Measurements from ENCODE around the gene TUG1.

DNA sequence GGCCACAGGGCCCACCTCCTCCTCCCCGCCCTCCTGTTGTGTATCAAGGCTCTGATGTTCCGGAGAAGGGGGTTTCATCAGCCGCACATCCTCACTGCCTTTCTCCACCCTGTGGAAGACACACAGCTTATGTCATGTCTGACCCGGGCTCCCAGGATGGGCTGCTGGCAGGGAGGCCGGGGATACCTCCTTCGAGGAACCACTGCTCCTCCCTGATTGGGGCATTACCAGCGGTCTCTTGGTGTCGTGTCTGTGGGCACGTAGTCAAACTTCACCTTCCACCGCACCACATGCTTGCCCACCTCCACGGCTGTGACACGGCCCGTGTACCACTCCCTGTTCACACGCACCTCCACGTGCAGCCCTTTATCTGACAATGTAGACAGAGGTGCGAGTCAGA is 36.4 kb upstream of the TUG1 start:
- TF ChIP-seq, protein P1, sequence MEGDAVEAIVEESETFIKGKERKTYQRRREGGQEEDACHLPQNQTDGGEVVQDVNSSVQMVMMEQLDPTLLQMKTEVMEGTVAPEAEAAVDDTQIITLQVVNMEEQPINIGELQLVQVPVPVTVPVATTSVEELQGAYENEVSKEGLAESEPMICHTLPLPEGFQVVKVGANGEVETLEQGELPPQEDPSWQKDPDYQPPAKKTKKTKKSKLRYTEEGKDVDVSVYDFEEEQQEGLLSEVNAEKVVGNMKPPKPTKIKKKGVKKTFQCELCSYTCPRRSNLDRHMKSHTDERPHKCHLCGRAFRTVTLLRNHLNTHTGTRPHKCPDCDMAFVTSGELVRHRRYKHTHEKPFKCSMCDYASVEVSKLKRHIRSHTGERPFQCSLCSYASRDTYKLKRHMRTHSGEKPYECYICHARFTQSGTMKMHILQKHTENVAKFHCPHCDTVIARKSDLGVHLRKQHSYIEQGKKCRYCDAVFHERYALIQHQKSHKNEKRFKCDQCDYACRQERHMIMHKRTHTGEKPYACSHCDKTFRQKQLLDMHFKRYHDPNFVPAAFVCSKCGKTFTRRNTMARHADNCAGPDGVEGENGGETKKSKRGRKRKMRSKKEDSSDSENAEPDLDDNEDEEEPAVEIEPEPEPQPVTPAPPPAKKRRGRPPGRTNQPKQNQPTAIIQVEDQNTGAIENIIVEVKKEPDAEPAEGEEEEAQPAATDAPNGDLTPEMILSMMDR (IDR thresholded peaks at IDR 0.05) = no peak
- TF ChIP-seq EP300 (IDR thresholded peaks at IDR 0.05) (no peak), POLR2A (IDR thresholded peaks at IDR 0.05) (no peak), POLR2AphosphoS5 (IDR thresholded peaks at IDR 0.05) (no peak)
